ENCODE data around the gene PILRA. TPM values are rescaled to one million over a fixed set of nuclear protein-coding genes. Genes with fewer than 3 reads are reported as not detected.
"Not testable (repeated sequence)": the region's sequence is repeated elsewhere in the genome, so short reads cannot be mapped to it uniquely, and the experiment has no call there.

PILRA gene
- total RNA-seq, 1 donor from 2014 or later: 8.3 TPM

DNA sequence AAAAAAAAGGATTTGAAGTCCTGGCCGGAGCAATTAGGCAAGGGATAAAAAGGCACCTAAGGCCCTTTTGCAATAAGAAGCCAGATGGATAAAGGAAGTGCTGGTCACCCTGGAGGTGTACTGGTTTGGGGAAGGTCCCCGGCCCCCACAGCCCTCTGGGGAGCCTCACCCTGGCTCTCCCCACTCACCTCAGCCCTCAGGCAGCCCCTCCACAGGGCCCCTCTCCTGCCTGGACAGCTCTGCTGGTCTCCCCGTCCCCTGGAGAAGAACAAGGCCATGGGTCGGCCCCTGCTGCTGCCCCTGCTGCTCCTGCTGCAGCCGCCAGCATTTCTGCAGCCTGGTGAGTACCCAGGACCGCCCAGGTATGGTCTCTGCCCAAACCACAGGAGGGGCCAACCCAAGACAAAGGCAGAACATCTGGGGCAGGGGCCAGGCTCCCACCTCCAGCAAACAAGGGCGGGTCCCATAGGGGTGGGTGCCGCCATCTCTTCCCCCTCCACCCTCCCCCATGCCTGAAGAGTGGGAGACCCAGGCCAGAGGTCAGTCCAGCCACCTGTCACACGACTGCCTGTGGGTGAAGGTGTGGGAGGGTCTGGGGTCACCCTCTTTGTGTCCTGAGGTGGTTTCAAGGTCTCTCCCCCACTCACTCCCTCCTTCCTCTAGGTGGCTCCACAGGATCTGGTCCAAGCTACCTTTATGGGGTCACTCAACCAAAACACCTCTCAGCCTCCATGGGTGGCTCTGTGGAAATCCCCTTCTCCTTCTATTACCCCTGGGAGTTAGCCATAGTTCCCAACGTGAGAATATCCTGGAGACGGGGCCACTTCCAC lies 15.0 kb upstream of the PILRA start, which contains the start of gene PILRB:
Gene PILRB, plus strand, starts transcription at position 91 of the 830 bp plus-strand sequence. Its CDS starts 186 bp downstream, at position 277.
- DNase-seq (ENCODE audit: extremely low spot score in 2 of 2): no peak
- Histone ChIP-seq H3K4me3 (no peak within 1 kb of the TSS), H3K36me3 (peaks cover 0 to 79% of the 10 kb centered on the region in 2 donors), H3K4me1 (no peaks in the 10 kb centered on the region), H3K9me3 (no peaks in the 10 kb centered on the region), H3K27ac (no peak within 1 kb of the TSS), H3K27me3 (no peaks in the 10 kb centered on the region)
- no peak for TF ChIP-seq POLR2AphosphoS5 (IDR thresholded peaks at IDR 0.05; ENCODE audit: insufficient read depth in 1 of 2, low read depth in 1 of 2)
- no peak for TF ChIP-seq POLR2A (IDR thresholded peaks at IDR 0.05)
- TF ChIP-seq, protein P1, sequence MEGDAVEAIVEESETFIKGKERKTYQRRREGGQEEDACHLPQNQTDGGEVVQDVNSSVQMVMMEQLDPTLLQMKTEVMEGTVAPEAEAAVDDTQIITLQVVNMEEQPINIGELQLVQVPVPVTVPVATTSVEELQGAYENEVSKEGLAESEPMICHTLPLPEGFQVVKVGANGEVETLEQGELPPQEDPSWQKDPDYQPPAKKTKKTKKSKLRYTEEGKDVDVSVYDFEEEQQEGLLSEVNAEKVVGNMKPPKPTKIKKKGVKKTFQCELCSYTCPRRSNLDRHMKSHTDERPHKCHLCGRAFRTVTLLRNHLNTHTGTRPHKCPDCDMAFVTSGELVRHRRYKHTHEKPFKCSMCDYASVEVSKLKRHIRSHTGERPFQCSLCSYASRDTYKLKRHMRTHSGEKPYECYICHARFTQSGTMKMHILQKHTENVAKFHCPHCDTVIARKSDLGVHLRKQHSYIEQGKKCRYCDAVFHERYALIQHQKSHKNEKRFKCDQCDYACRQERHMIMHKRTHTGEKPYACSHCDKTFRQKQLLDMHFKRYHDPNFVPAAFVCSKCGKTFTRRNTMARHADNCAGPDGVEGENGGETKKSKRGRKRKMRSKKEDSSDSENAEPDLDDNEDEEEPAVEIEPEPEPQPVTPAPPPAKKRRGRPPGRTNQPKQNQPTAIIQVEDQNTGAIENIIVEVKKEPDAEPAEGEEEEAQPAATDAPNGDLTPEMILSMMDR (IDR thresholded peaks at IDR 0.05): no peak
- intact Hi-C loops (cut with DNase I): no loop called here

DNA sequence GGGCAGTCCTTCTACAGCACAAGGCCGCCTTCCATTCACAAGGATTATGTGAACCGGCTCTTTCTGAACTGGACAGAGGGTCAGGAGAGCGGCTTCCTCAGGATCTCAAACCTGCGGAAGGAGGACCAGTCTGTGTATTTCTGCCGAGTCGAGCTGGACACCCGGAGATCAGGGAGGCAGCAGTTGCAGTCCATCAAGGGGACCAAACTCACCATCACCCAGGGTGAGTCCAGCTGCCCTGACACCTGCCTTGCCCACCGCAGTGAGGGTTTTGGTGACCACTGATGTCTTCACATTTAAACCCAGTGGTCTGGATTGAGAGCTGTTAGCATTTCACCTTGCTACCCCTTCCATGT lies 14.5 kb upstream of the PILRA start:
- intact Hi-C loops (cut with DNase I): no loop called here
- Histone ChIP-seq H3K4me1 (no peaks in the 10 kb centered on the region), H3K4me3 (no peak overlapping the region), H3K27ac (no peak overlapping the region), H3K27me3 (no peaks in the 10 kb centered on the region), H3K36me3 (peaks cover 0 to 73% of the 10 kb centered on the region in 2 donors), H3K9me3 (no peaks in the 10 kb centered on the region)
- no peak for TF ChIP-seq POLR2A (IDR thresholded peaks at IDR 0.05)
- no peak for TF ChIP-seq POLR2AphosphoS5 (IDR thresholded peaks at IDR 0.05; ENCODE audit: insufficient read depth in 1 of 2, low read depth in 1 of 2)
- TF ChIP-seq, protein P1 (IDR thresholded peaks at IDR 0.05): no peak
- DNase-seq (ENCODE audit: extremely low spot score in 2 of 2): no peak

DNA sequence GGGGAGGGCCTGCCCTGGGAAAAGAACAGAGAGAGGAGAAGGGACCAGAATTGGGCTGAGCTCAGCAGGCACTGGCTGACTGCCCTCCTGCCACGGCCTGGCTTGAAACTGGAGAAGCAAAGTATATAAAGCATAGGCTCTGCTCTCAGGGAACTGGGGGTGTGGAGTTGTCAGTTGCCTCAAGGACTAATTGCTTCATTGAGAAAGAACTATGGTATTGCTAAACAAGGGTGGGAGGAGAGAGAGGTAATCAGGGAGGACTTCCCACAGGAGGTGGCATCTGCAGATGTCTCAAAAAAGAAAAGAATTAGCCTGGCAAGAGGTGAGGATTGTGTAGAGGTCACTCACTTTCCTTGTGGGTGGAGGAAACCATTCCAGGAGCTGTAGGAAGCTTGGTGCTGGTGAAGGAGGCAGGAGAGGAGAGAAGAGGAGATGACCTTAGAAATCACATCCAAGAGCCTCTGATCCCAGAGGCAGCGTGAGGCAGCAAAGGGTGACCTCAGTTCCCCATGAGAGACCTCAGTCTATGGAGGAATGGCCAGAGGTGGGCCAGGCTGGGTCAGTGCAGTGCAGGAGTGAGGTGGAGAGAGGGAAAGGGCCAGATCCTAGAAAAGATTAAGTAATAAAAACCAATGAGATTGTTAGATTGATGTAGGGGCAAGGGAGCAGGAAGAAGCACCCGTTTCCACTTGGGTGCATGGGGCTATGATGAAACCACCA lies 13.0 kb upstream of the PILRA start:
- intact Hi-C loops (cut with DNase I): no loop called here
- Histone ChIP-seq H3K9me3 (no peaks in the 10 kb centered on the region), H3K27me3 (no peaks in the 10 kb centered on the region), H3K27ac (no peak overlapping the region), H3K4me3 (no peak overlapping the region), H3K4me1 (no peaks in the 10 kb centered on the region), H3K36me3 (peaks cover 0 to 61% of the 10 kb centered on the region in 2 donors)
- TF ChIP-seq POLR2A (IDR thresholded peaks at IDR 0.05): no peak
- no peak for TF ChIP-seq POLR2AphosphoS5 (IDR thresholded peaks at IDR 0.05; ENCODE audit: insufficient read depth in 1 of 2, low read depth in 1 of 2)
- TF ChIP-seq, protein P1 (IDR thresholded peaks at IDR 0.05): no peak
- no peak for DNase-seq (ENCODE audit: extremely low spot score in 2 of 2)

DNA sequence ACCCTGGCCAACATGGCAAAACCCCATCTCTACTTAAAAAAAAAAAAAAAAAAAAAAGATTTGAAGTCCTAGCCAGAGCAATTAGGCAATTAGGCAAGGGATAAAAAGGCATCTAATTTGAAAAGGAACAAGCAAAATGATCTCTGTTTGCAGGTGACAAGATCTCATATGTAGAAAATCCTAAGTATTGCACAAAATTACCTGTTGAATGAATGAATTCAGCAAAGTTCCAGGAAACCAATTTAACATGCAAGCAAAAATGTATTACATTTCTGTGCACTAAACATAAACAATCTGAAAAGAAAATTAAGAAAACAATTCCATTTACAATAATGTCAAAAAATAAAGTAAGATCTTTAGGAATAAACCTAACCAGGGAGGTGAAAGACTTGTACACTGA lies 10.2 kb upstream of the PILRA start:
- H3K9me3 ChIP-seq: no peaks in the 10 kb centered on the region
- intact Hi-C loops (cut with DNase I): no loop called here
- TF ChIP-seq, protein P1 (IDR thresholded peaks at IDR 0.05): no peak
- H3K4me3 ChIP-seq: no peak overlapping the region
- no peak for DNase-seq (ENCODE audit: extremely low spot score in 2 of 2)
- no peaks in the 10 kb centered on the region for H3K27me3 ChIP-seq
- H3K36me3 ChIP-seq: peaks cover 0 to 37% of the 10 kb centered on the region in 2 donors
- no peaks in the 10 kb centered on the region for H3K4me1 ChIP-seq
- no peak overlapping the region for H3K27ac ChIP-seq

DNA sequence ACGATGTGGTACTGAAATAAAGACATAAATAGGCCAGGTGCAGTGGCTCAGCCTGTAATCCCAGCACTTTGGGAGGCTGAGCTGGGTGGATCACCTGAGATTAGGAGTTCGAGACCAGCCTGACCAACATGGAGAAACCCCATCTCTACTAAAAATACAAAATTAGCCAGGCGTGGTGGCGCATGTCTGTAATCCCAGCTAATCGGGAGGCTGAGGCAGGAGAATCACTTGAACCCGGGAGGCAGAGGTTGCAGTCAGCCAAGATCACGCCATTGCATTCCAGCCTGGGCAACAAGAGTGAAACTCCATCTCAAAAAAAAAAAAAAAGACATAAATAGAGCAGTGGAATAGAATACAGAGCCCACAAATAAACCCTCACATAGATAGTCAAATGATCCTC lies 9.5 kb upstream of the PILRA start:
- H3K36me3 ChIP-seq: peaks cover 0 to 30% of the 10 kb centered on the region in 2 donors
- H3K27ac ChIP-seq; H3K4me3 ChIP-seq; DNase-seq (ENCODE audit: extremely low spot score in 2 of 2); intact Hi-C loops (cut with DNase I); H3K4me1 ChIP-seq; H3K9me3 ChIP-seq; H3K27me3 ChIP-seq: not testable (repeated sequence)

Measured in vagina (tissue), 2 donors.